ENCODE data around the gene APOA1. TPM values are rescaled to one million over a fixed set of nuclear protein-coding genes. Genes with fewer than 3 reads are reported as not detected.

Gene APOA1
- total and polyA plus RNA-seq, 2 donors (not counting 3 experiments of a cell fraction or from before 2014, with no cell fraction given): not detected

DNA sequence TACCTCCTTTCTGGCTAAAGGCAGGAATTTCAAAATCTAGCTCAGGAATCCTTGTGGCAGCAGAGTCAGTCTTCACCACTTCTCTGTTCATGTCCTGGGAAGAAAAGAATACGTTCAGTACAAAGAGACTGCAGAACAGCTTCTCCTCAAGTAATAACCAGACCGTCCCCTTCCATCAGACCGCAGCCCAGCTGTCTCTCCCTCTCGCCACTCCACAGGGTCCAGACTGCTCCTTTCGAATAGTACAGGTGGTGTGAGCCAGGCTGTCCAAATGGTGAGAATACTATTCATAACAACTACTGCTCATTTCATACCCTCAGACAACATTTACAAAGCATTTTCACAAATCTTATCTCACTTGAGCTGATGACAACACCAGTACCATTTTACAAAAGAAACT, 50.5 kb downstream of the APOA1 start:
- Histone ChIP-seq H3K79me2 (ENCODE audit: control insufficient read depth, insufficient read depth, low read length) (peaks cover 15% of the 10 kb centered on the region), H2AFZ (ENCODE audit: low read depth, low read length) (no peak overlapping the region), H3K27me3 (ENCODE audit: control insufficient read depth in 2 of 2, insufficient read depth in 2 of 2, low read length in 2 of 2) (no peaks in the 10 kb centered on the region), H3K4me3 (replicated peaks in 1 of 3; ENCODE audit: insufficient read depth in 1 of 3, low read depth in 1 of 3, low read length in 3 of 3) (peak overlapping the region; percentile 76 to 92 (median 88)), H3K4me1 (ENCODE audit: control insufficient read depth, extremely low read depth, insufficient read depth, low read length) (peaks cover 13% of the 10 kb centered on the region), H3K4me2 (ENCODE audit: insufficient read depth, low read length) (peak overlapping the region; percentile 63), H3K27ac (ENCODE audit: insufficient read depth, low read depth, low read length) (peak overlapping the region; percentile 40), H3K9me3 (replicated peaks; ENCODE audit: control insufficient read depth, insufficient read depth, low read length) (no peaks in the 10 kb centered on the region), H4K20me1 (replicated peaks; ENCODE audit: control insufficient read depth, extremely low read depth, insufficient read depth, low read length) (no peaks in the 10 kb centered on the region), H3K9me1 (replicated peaks; ENCODE audit: control insufficient read depth, extremely low read depth, insufficient read depth, low read length) (no peaks in the 10 kb centered on the region), H3K36me3 (ENCODE audit: control insufficient read depth in 2 of 2, extremely low read depth in 1 of 2, insufficient read depth in 2 of 2, low read length in 2 of 2) (peaks cover 23 to 29% of the 10 kb centered on the region in 2 experiments), H3K9ac (replicated peaks; ENCODE audit: extremely low read depth, insufficient read depth, low read length) (peak overlapping the region; percentile 88)
- DNase-seq (ENCODE audit: low read depth, low spot score): no peak
- no peak for TF ChIP-seq MAX (IDR thresholded peaks at IDR 0.05; ENCODE audit: insufficient read depth, insufficient read length)
- TSS peak; percentile 48 for BruUV-seq (replicated peaks)
- intact Hi-C loops (cut with micrococcal nuclease): loop anchor here (5.0 kb wide), 1 partner anchor 540 kb away; the partner anchor contains the start of gene CEP164
- peak; percentile 63 for FAIRE-seq
- ChIA-PET POLR2A (interaction anchor here (0.6 to 1.4 kb wide), 3 partner anchors 311 to 1649 kb away, joined by 3 read pairs; partner anchors contain the start of genes KMT2A and SIK3), CTCF (interaction anchor here (1.0 to 6.2 kb wide), 7 partner anchors 12 to 440 kb away, joined by 3 to 210 read pairs (median 5); no protein-coding TSS in a partner anchor)
- dilution Hi-C loops (cut with MboI; ENCODE audit: extremely low pct_ligation_motif_present, low sequenced_read_pairs): no loop called here

DNA sequence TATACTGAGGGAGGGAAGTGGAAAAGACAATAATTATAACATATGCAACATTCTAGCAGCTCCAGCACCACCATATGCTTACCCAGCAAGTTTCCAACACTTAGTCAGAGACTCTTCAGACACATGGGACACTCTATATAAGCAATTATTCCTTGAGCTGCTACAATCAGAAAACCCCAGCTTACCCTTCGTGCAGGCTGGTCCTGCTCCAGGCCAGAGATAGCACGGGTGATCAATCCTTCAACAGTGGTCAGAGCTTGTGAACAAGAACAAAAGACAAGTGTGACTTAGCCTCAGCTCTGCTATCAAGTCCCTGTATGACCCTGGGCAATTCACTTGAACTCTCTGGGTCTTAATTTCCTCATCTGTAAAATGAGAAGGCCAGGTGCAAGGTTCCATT, 51.1 kb downstream of the APOA1 start:
- dilution Hi-C loops (cut with MboI; ENCODE audit: extremely low pct_ligation_motif_present, low sequenced_read_pairs) (no loop called here), intact Hi-C loops (cut with micrococcal nuclease) (loop anchor here (5.0 kb wide), 1 partner anchor 541 kb away; the partner anchor contains the start of gene CEP164)
- Histone ChIP-seq H3K27ac (ENCODE audit: insufficient read depth, low read depth, low read length) (no peak overlapping the region), H3K27me3 (ENCODE audit: control insufficient read depth in 2 of 2, insufficient read depth in 2 of 2, low read length in 2 of 2) (no peaks in the 10 kb centered on the region), H3K9ac (replicated peaks; ENCODE audit: extremely low read depth, insufficient read depth, low read length) (no peak overlapping the region), H3K36me3 (ENCODE audit: control insufficient read depth in 2 of 2, extremely low read depth in 1 of 2, insufficient read depth in 2 of 2, low read length in 2 of 2) (peaks cover 24 to 31% of the 10 kb centered on the region in 2 experiments), H4K20me1 (replicated peaks; ENCODE audit: control insufficient read depth, extremely low read depth, insufficient read depth, low read length) (no peaks in the 10 kb centered on the region), H3K4me2 (ENCODE audit: insufficient read depth, low read length) (no peak overlapping the region), H3K79me2 (ENCODE audit: control insufficient read depth, insufficient read depth, low read length) (peaks cover 15% of the 10 kb centered on the region), H3K9me1 (replicated peaks; ENCODE audit: control insufficient read depth, extremely low read depth, insufficient read depth, low read length) (no peaks in the 10 kb centered on the region), H3K4me3 (replicated peaks in 1 of 3; ENCODE audit: insufficient read depth in 1 of 3, low read depth in 1 of 3, low read length in 3 of 3) (no peak overlapping the region), H2AFZ (ENCODE audit: low read depth, low read length) (no peak overlapping the region), H3K9me3 (replicated peaks; ENCODE audit: control insufficient read depth, insufficient read depth, low read length) (no peaks in the 10 kb centered on the region), H3K4me1 (ENCODE audit: control insufficient read depth, extremely low read depth, insufficient read depth, low read length) (peaks cover 13% of the 10 kb centered on the region)
- DNase-seq (ENCODE audit: low read depth, low spot score) (no peak), FAIRE-seq (no peak)
- CTCF ChIA-PET: interaction anchor here (2.6 to 6.2 kb wide), 2 partner anchors 50 to 322 kb away, joined by 30 to 210 read pairs; no protein-coding TSS in a partner anchor
- TF ChIP-seq MAX (IDR thresholded peaks at IDR 0.05; ENCODE audit: insufficient read depth, insufficient read length): no peak
- no peak for TF ChIP-seq MYC (IDR thresholded peaks at IDR 0.05; ENCODE audit: low read depth, low read length)
- no peak for TF ChIP-seq POLR2A (IDR thresholded peaks at IDR 0.05; ENCODE audit: low read depth, low read length)
- no TSS peak for BruUV-seq (replicated peaks)
- POLR2A ChIA-PET: interaction anchor here (0.6 kb wide), 1 partner anchor 1650 kb away, joined by 3 read pairs; the partner anchor contains the start of gene KMT2A

Other genes starting within 250 kb of the APOA1 start
- gene BUD13, start 64.6 kb downstream of the APOA1 start, total RNA-seq: 21.8 and 22.2 TPM in 2 replicates
- 17.6 and 18.8 TPM in 2 replicates for gene BUD13, start 64.6 kb downstream of the APOA1 start, polyA plus RNA-seq
- gene ZPR1, start 49.6 kb downstream of the APOA1 start, total RNA-seq: 48.6 and 54.5 TPM in 2 replicates
- gene ZPR1, start 49.6 kb downstream of the APOA1 start, polyA plus RNA-seq: 21.0 and 22.6 TPM in 2 replicates
- not detected in 2 replicates for gene APOA5, start 45.7 kb downstream of the APOA1 start, total RNA-seq
- gene APOA5, start 45.7 kb downstream of the APOA1 start, polyA plus RNA-seq: not detected in 2 replicates
- gene APOA4, start 14.3 kb downstream of the APOA1 start, total RNA-seq: not detected in 2 replicates
- gene APOA4, start 14.3 kb downstream of the APOA1 start, polyA plus RNA-seq: not detected in 2 replicates
- not detected in 2 replicates for gene APOC3, start 7.7 kb downstream of the APOA1 start, total RNA-seq
- gene APOC3, start 7.7 kb downstream of the APOA1 start, polyA plus RNA-seq: not detected in 2 replicates

Data from endothelial cell of umbilical vein (primary cell).